WTC11 (cell line): ENCODE measurements around the gene CLCN7. TPM values are rescaled to one million over a fixed set of nuclear protein-coding genes. Genes with fewer than 3 reads are reported as not detected.

ENCODE experiments used
- ATAC-seq: fragments of 200-7000 bp; cut with Tn5 transposase; 2 replicates; pipeline ENCODE4 v1.10.0; 2021; ENCODE audit warnings: mild to moderate bottlenecking, moderate library complexity
- CTCF ChIA-PET: fragments of 300-600 bp; sonication (Branson Sonifier 250); formaldehyde crosslinking; loops from one replicate; lab custom pipeline; 2021; ENCODE audit warnings: antibody characterized with exemption; lab: Charles Lee
- POLR2A ChIA-PET: fragments of 350-600 bp; sonication (Branson Sonifier 250); formaldehyde crosslinking; loops from one replicate; lab custom pipeline; 2021; ENCODE audit warnings: antibody characterized with exemption; lab: Charles Lee
- DNase-seq: peaks from one replicate; pipeline ENCODE4 v3.0.0; 2021; ENCODE audit warnings: low spot score
- H3K27ac Mint-ChIP-seq: 2 replicates; pipeline ENCODE4 v1.8.0; 2021; ENCODE audit warnings: mixed read lengths
- H3K27me3 Mint-ChIP-seq: 2 replicates; pipeline ENCODE4 v1.8.0; 2021; ENCODE audit warnings: low read depth, mild to moderate bottlenecking, moderate library complexity, mixed read lengths
- H3K36me3 Mint-ChIP-seq: 2 replicates; pipeline ENCODE4 v1.8.0; 2021; ENCODE audit warnings: mixed read lengths
- H3K4me1 Mint-ChIP-seq: 2 replicates; pipeline ENCODE4 v1.8.0; 2022; ENCODE audit warnings: mixed read lengths
- H3K4me3 Mint-ChIP-seq: 2 replicates; pipeline ENCODE4 v1.8.0; 2021; ENCODE audit warnings: mild to moderate bottlenecking, moderate library complexity, mixed read lengths
- H3K9me3 Mint-ChIP-seq: 2 replicates; pipeline ENCODE4 v1.8.0; 2021; ENCODE audit warnings: mixed read lengths
- ELF4 ChIP-seq: sonication (generic); formaldehyde crosslinking; IDR thresholded peaks from 2 replicates; pipeline ENCODE4 v1.8.1; 2022; ENCODE audit warnings: low read depth, mild to moderate bottlenecking, moderate library complexity, missing genetic modification reagents
- ETV6 ChIP-seq: sonication (generic); formaldehyde crosslinking; IDR thresholded peaks from 2 replicates; pipeline ENCODE4 v1.8.1; 2022; ENCODE audit warnings: mild to moderate bottlenecking, missing genetic modification reagents
- FOXK1 ChIP-seq: sonication (generic); formaldehyde crosslinking; IDR thresholded peaks from 2 replicates; pipeline ENCODE4 v1.8.0; 2022; ENCODE audit warnings: mild to moderate bottlenecking, moderate library complexity, missing genetic modification reagents
- FOXP1 ChIP-seq: sonication (generic); formaldehyde crosslinking; IDR thresholded peaks from 2 replicates; pipeline ENCODE4 v1.8.0; 2022; ENCODE audit warnings: missing genetic modification reagents, mild to moderate bottlenecking, moderate library complexity, borderline replicate concordance
- GABPB1 ChIP-seq: sonication (generic); formaldehyde crosslinking; IDR thresholded peaks from 2 replicates; pipeline ENCODE4 v1.8.1; 2023; ENCODE audit warnings: mild to moderate bottlenecking, missing genetic modification reagents
- NFATC4 ChIP-seq: fragments of 250-450 bp; sonication (Bioruptor Pico); IDR thresholded peaks from 2 replicates; pipeline ENCODE4 v1.9.0; 2021; ENCODE audit warnings: mild to moderate bottlenecking
- NFYB ChIP-seq: sonication (generic); formaldehyde crosslinking; conservative IDR thresholded peaks from 2 replicates; pipeline ENCODE4 v1.8.0; 2022; ENCODE audit warnings: low read depth, missing genetic modification reagents
- NR1H2 ChIP-seq: sonication (generic); formaldehyde crosslinking; IDR thresholded peaks from 2 replicates; pipeline ENCODE4 v1.9.0; 2021; ENCODE audit warnings: mild to moderate bottlenecking, moderate library complexity, missing genetic modification reagents
- NR2C2 ChIP-seq: sonication (generic); formaldehyde crosslinking; IDR thresholded peaks from 2 replicates; pipeline ENCODE4 v1.8.0; 2022; ENCODE audit warnings: mild to moderate bottlenecking, missing genetic modification reagents
- PRRX2 ChIP-seq: fragments of 250-450 bp; sonication (Bioruptor Pico); IDR thresholded peaks from 2 replicates; pipeline ENCODE4 v1.8.0; 2021; ENCODE audit warnings: mild to moderate bottlenecking
- ZNF416 ChIP-seq: fragments of 250-450 bp; sonication (Bioruptor Pico); IDR thresholded peaks from 2 replicates; pipeline ENCODE4 v1.9.0; 2021; ENCODE audit warnings: mild to moderate bottlenecking, inconsistent platforms
- ZNF671 ChIP-seq: fragments of 250-450 bp; sonication (Bioruptor Pico); IDR thresholded peaks from 2 replicates; pipeline ENCODE4 v1.8.0; 2021; ENCODE audit warnings: mild to moderate bottlenecking
- total RNA-seq: library from RNA; stranded (reverse); gene quantifications from 3 replicates; pipeline ENCODE4 v1.2.3, GENCODE V29; 2021
- TF ChIP-seq, protein P1 (sequence below): fragments of 250-450 bp; sonication (Bioruptor Pico); IDR thresholded peaks from 2 replicates; pipeline ENCODE4 v1.9.0; 2021; ENCODE audit warnings: mild to moderate bottlenecking, borderline replicate concordance
- TF ChIP-seq, protein P2 (sequence below): sonication (generic); formaldehyde crosslinking; IDR thresholded peaks from 2 replicates; pipeline ENCODE4 v1.8.1; 2023; ENCODE audit warnings: mild to moderate bottlenecking, missing genetic modification reagents
- TF ChIP-seq, protein P3 (sequence below): sonication (generic); formaldehyde crosslinking; IDR thresholded peaks from 2 replicates; pipeline ENCODE4 v1.8.0; 2022; ENCODE audit warnings: mild to moderate bottlenecking, missing genetic modification reagents

The CLCN7 gene
- total RNA-seq, 1 experiment from 2014 or later: 94.1 TPM

DNA sequence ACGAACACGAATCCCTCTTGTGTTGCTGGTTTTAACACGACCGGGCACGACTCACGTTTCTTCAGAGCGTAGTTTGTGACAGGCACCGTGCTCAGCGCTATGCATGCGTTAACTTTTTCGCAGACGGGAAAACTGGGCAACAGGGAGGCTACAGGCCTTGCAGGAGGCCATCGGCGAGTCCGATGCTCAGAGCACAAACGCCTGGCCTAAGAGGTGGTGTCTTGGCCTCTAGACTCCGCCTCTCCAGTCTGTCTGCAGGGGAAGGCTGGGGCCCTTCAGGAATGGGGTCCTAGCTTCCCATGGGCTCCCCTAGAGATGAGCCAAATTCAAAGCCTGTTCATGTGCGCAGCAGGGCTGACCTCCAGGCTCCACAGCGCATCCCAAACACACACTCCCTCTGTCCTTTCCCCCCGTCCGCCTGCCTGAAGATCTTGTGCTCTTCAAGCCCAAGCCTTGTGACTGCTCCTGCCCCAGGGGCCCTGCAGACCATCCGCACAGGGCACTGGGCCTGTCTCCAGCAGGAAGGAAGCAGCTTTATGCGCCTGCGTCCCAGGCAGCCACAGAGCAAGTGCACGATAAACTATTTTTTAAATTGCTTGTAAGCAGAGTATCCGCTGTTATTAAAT, 3.1 kb downstream of the CLCN7 start:
- no peaks in the 10 kb centered on the region for H3K27me3 Mint-ChIP-seq
- POLR2A ChIA-PET: interaction anchor here (0.8 to 0.9 kb wide), 2 partner anchors 51 to 299 kb away, joined by 3 read pairs; partner anchors contain the start of gene UQCC4
- TF ChIP-seq NR1H2 (CRISPR knock-in tag): no peak
- TF ChIP-seq ZNF671 (CRISPR knock-in tag): no peak
- TF ChIP-seq GABPB1 (CRISPR knock-in tag): no peak
- TF ChIP-seq, protein P1, sequence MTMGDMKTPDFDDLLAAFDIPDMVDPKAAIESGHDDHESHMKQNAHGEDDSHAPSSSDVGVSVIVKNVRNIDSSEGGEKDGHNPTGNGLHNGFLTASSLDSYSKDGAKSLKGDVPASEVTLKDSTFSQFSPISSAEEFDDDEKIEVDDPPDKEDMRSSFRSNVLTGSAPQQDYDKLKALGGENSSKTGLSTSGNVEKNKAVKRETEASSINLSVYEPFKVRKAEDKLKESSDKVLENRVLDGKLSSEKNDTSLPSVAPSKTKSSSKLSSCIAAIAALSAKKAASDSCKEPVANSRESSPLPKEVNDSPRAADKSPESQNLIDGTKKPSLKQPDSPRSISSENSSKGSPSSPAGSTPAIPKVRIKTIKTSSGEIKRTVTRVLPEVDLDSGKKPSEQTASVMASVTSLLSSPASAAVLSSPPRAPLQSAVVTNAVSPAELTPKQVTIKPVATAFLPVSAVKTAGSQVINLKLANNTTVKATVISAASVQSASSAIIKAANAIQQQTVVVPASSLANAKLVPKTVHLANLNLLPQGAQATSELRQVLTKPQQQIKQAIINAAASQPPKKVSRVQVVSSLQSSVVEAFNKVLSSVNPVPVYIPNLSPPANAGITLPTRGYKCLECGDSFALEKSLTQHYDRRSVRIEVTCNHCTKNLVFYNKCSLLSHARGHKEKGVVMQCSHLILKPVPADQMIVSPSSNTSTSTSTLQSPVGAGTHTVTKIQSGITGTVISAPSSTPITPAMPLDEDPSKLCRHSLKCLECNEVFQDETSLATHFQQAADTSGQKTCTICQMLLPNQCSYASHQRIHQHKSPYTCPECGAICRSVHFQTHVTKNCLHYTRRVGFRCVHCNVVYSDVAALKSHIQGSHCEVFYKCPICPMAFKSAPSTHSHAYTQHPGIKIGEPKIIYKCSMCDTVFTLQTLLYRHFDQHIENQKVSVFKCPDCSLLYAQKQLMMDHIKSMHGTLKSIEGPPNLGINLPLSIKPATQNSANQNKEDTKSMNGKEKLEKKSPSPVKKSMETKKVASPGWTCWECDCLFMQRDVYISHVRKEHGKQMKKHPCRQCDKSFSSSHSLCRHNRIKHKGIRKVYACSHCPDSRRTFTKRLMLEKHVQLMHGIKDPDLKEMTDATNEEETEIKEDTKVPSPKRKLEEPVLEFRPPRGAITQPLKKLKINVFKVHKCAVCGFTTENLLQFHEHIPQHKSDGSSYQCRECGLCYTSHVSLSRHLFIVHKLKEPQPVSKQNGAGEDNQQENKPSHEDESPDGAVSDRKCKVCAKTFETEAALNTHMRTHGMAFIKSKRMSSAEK (CRISPR knock-in tag): no peak
- TF ChIP-seq, protein P2, sequence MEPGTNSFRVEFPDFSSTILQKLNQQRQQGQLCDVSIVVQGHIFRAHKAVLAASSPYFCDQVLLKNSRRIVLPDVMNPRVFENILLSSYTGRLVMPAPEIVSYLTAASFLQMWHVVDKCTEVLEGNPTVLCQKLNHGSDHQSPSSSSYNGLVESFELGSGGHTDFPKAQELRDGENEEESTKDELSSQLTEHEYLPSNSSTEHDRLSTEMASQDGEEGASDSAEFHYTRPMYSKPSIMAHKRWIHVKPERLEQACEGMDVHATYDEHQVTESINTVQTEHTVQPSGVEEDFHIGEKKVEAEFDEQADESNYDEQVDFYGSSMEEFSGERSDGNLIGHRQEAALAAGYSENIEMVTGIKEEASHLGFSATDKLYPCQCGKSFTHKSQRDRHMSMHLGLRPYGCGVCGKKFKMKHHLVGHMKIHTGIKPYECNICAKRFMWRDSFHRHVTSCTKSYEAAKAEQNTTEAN (CRISPR knock-in tag): no peak
- no peak for TF ChIP-seq NFYB
- TF ChIP-seq FOXP1: no peak
- TF ChIP-seq ZNF416 (CRISPR knock-in tag): no peak
- TF ChIP-seq, protein P3, sequence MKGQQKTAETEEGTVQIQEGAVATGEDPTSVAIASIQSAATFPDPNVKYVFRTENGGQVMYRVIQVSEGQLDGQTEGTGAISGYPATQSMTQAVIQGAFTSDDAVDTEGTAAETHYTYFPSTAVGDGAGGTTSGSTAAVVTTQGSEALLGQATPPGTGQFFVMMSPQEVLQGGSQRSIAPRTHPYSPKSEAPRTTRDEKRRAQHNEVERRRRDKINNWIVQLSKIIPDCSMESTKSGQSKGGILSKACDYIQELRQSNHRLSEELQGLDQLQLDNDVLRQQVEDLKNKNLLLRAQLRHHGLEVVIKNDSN (CRISPR knock-in tag): no peak
- TF ChIP-seq ETV6 (CRISPR knock-in tag): no peak
- no peak for TF ChIP-seq ELF4 (CRISPR knock-in tag)
- CTCF ChIA-PET: interaction anchor here (1.0 to 1.6 kb wide), 2 partner anchors 21 to 39 kb away, joined by 3 read pairs; partner anchors contain the start of gene TELO2
- no peak overlapping the region for H3K27ac Mint-ChIP-seq
- no peaks in the 10 kb centered on the region for H3K36me3 Mint-ChIP-seq
- ATAC-seq (no peak), DNase-seq (no peak)
- no peak overlapping the region for H3K4me3 Mint-ChIP-seq
- H3K4me1 Mint-ChIP-seq: peaks cover 9% of the 10 kb centered on the region
- H3K9me3 Mint-ChIP-seq: no peaks in the 10 kb centered on the region

DNA sequence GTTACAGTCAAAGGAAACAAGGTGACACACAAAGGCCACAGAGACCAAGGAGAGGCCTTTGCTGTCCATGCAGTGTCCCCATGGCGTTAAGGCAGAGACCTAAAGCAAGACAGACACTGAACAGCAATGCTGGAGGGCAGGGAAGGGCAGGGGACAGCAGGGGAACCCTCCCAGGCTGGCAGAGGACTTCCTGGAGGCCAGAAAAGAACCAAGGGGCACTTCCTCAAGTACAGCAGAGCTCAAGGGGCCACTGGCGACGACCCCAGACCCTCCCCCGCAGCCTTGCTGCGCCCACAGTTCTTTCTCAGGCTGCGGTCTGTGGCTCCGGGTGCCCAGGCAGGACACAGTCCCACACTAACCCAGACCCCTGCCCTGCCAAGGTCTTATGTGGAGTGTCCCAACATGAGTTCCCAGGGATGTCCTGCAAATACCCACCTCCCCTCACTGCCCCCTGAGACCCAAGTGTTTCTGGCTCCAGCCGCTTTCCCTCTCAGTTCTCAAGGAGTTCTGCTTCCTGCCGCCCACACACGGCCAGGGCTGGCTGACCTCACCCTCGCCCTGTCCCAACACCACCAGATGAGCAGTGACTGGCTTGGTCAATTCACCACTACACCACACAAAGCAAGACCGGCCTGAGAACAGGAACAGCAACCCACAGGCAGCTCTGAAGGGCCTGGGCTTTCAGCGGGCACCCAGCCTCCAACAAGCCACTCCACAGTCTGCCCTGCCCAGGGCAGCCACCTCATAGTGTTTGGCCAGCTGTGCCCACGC, 4.2 kb downstream of the CLCN7 start:
- DNase-seq (no peak), ATAC-seq (no peak)
- ChIA-PET POLR2A (interaction anchor here (0.8 to 0.9 kb wide), 2 partner anchors 50 to 300 kb away, joined by 3 read pairs; partner anchors contain the start of gene UQCC4), CTCF (interaction anchor here (1.6 kb wide), 1 partner anchor 40 kb away, joined by 3 read pairs; no protein-coding TSS in a partner anchor)
- TF ChIP-seq PRRX2: no peak
- no peak for TF ChIP-seq NR2C2 (CRISPR knock-in tag)
- no peak for TF ChIP-seq NFATC4
- TF ChIP-seq FOXK1 (CRISPR knock-in tag): no peak
- TF ChIP-seq, protein P3 (CRISPR knock-in tag): no peak
- Mint-ChIP-seq H3K36me3 (no peaks in the 10 kb centered on the region), H3K4me1 (peaks cover 6% of the 10 kb centered on the region), H3K27me3 (no peaks in the 10 kb centered on the region), H3K9me3 (no peaks in the 10 kb centered on the region), H3K27ac (peak overlapping the region; percentile 74), H3K4me3 (no peak overlapping the region)
